CD4-positive, alpha-beta T cell treated with Interleukin-12 subunit alpha and Interleukin-12 subunit beta, for 1 hour (primary cell): ENCODE data around the gene CDCP1.

Experiments
- DNase-seq: peaks from one replicate; pipeline ENCODE4 v3.0.0-alpha.2; 2020

CDCP1 gene

GRCh38 chr3:45109771-45110508 lies 36.2 kb downstream of the CDCP1 start:
- DNase-seq, result peak; percentile 59

GRCh38 chr3:45106874-45107273 lies 39.3 kb downstream of the CDCP1 start:
- DNase-seq, result no peak

- DNase-seq, result peak; percentile 62
These were observed 40.1 kb downstream of the CDCP1 start for GRCh38 chr3:45105855-45106671.

- no peak for DNase-seq
These were observed 41.2 kb downstream of the CDCP1 start for GRCh38 chr3:45104715-45105711.

GRCh38 chr3:45103753-45104714 lies 42.1 kb downstream of the CDCP1 start:
- DNase-seq, result no peak

GRCh38 chr3:45103334-45103733 lies 42.8 kb downstream of the CDCP1 start:
- no peak for DNase-seq

- no peak for DNase-seq
These were observed 45.2 kb downstream of the CDCP1 start for GRCh38 chr3:45100981-45101407.

GRCh38 chr3:45098310-45098709 lies 47.9 kb downstream of the CDCP1 start:
- no peak for DNase-seq

- no peak for DNase-seq
These were observed 48.8 kb downstream of the CDCP1 start for GRCh38 chr3:45097296-45097883.

- no peak for DNase-seq
These were observed 50.2 kb downstream of the CDCP1 start for GRCh38 chr3:45095916-45096526.

- DNase-seq, result no peak
These were observed 53.0 kb downstream of the CDCP1 start for GRCh38 chr3:45093176-45093575.

- DNase-seq, result no peak
These were observed 53.8 kb downstream of the CDCP1 start for GRCh38 chr3:45092132-45093031.

GRCh38 chr3:45090855-45091254 lies 55.3 kb downstream of the CDCP1 start:
- no peak for DNase-seq

GRCh38 chr3:45088543-45089358 lies 57.4 kb downstream of the CDCP1 start:
- DNase-seq, result no peak

- no peak for DNase-seq
These were observed 59.0 kb downstream of the CDCP1 start for GRCh38 chr3:45087155-45087554.

GRCh38 chr3:45084820-45085816 lies 61.1 kb downstream of the CDCP1 start:
- no peak for DNase-seq

GRCh38 chr3:45084361-45084760 lies 61.8 kb downstream of the CDCP1 start:
- DNase-seq, result no peak

- DNase-seq, result no peak
These were observed 63.2 kb downstream of the CDCP1 start for GRCh38 chr3:45083023-45083422.
